VCaP (cell line): ENCODE data around the gene SP2.

Source experiments
- H3K27ac ChIP-seq: fragments of 450-650 bp; 2 replicates; pipeline ENCODE4 v1.5.1; 2017
- CTCF ChIP-seq: fragments of 450-650 bp; conservative IDR thresholded peaks from 2 replicates; pipeline ENCODE4 v1.5.1; 2017; ENCODE audit warnings: mild to moderate bottlenecking, moderate library complexity

The SP2 gene

GRCh38 chr17:47851764-47852112, 44.3 kb upstream of the SP2 start:
- no peak for TF ChIP-seq CTCF
- H3K27ac ChIP-seq, result peak overlapping the region; percentile 83; the same call in 1 of the 2 replicates

- no peak for TF ChIP-seq CTCF
Measured at GRCh38 chr17:47852113-47852949, 43.7 kb upstream of the SP2 start.

GRCh38 chr17:47853616-47854015, 42.4 kb upstream of the SP2 start:
- H3K27ac ChIP-seq, result no peak overlapping the region
- TF ChIP-seq CTCF, result no peak

More at GRCh38 chr17:47852113-47852949, 43.7 kb upstream of the SP2 start:
- H3K27ac ChIP-seq, result no peak overlapping the region

- TF ChIP-seq CTCF, result no peak
- no peak overlapping the region for H3K27ac ChIP-seq
Measured at GRCh38 chr17:47855737-47856136, 40.3 kb upstream of the SP2 start.

- no peak overlapping the region for H3K27ac ChIP-seq
- no peak for TF ChIP-seq CTCF
Measured at GRCh38 chr17:47856830-47857229, 39.2 kb upstream of the SP2 start.

- H3K27ac ChIP-seq, result no peak overlapping the region
- TF ChIP-seq CTCF, result no peak
Measured at GRCh38 chr17:47857551-47858455, 38.2 kb upstream of the SP2 start.

- no peak overlapping the region for H3K27ac ChIP-seq
- no peak for TF ChIP-seq CTCF
Measured at GRCh38 chr17:47860386-47860785, 35.6 kb upstream of the SP2 start.
